GM12891 (cell line): ENCODE results near the gene CEACAM18.

Source experiments
- PAX5 ChIP-seq: IDR thresholded peaks from 2 replicates; pipeline ENCODE4 v1.6.1; 2011; ENCODE audit warnings: low read length, moderate library complexity, mild to moderate bottlenecking; ENCODE audit not compliant: insufficient read depth, severe bottlenecking
- POLR2A ChIP-seq: IDR thresholded peaks from 2 replicates; pipeline ENCODE4 v1.6.1; 2011; ENCODE audit warnings: low read depth, low read length, control low read depth
- POLR2AphosphoS5 ChIP-seq: IDR thresholded peaks from 2 replicates; pipeline ENCODE4 v1.6.1; 2011; ENCODE audit warnings: low read depth, low read length, control low read depth
- POU2F2 ChIP-seq: IDR thresholded peaks from 2 replicates; pipeline ENCODE4 v1.6.1; 2011; ENCODE audit warnings: low read depth, mild to moderate bottlenecking, control low read depth, low read length, moderate library complexity
- TAF1 ChIP-seq: IDR thresholded peaks from 2 replicates; pipeline ENCODE4 v1.6.1; 2011; ENCODE audit warnings: low read depth, low read length, control low read depth

GRCh38 chr19:51479531-51480331 lies 1.4 kb downstream of the CEACAM18 start:
- no peak for TF ChIP-seq POLR2A
- no peak for TF ChIP-seq PAX5
- no peak for TF ChIP-seq POU2F2
- TF ChIP-seq POLR2AphosphoS5 = no peak
- no peak for TF ChIP-seq TAF1
